SK-N-SH (cell line): Measurements from ENCODE around the gene PDE6B. TPM values are rescaled to one million over a fixed set of nuclear protein-coding genes. Genes with fewer than 3 reads are reported as not detected.

Source experiments
- CTCF ChIA-PET: fragments of 300-600, 350-600 bp; formaldehyde crosslinking; extraction: SDS; loops from one replicate; lab custom pipeline; 2021; lab: Yijun Ruan, JAX
- POLR2A ChIA-PET: fragments of 350-600 bp; sonication (Branson Sonifier 250); formaldehyde crosslinking; extraction: SDS; loops from one replicate; lab custom pipeline; 2020; ENCODE audit warnings: antibody characterized with exemption, inconsistent platforms; lab: Yijun Ruan, JAX
- DNase-seq: peaks from one replicate; pipeline ENCODE4 v3.0.0; 2012
- H2AFZ ChIP-seq: fragments of 200-600 bp; sonication (generic); 2 replicates; pipeline ENCODE4 v1.8.1; 2016; ENCODE audit warnings: antibody characterized with exemption, mild to moderate bottlenecking, low read depth
- H3F3A ChIP-seq: fragments of 200-600 bp; sonication (generic); replicated peaks from 2 replicates; pipeline ENCODE3; 2016; ENCODE audit warnings: antibody characterized with exemption, mild to moderate bottlenecking; ENCODE audit not compliant: insufficient read depth
- H3K27ac ChIP-seq, 2 experiments: fragments of 200-500 bp in 1 of 2; fragments of 200-600 bp in 1 of 2; sonication (Bioruptor generic) in 1 of 2; sonication (generic), shearing (Covaris generic) in 1 of 2; 2 replicates each; pipeline versions ENCODE4 v1.5.1 to v1.6.1; 2014 to 2016; ENCODE audit warnings: low read depth in 2 of 2, inconsistent platforms in 1 of 2, low read length in 1 of 2, mild to moderate bottlenecking in 1 of 2, mixed read lengths in 1 of 2
- H3K27me3 ChIP-seq: fragments of 200-600 bp; sonication (generic), shearing (Covaris generic); 2 replicates; pipeline ENCODE4 v1.6.1; 2016; ENCODE audit warnings: mixed run types; ENCODE audit not compliant: insufficient read depth
- H3K36me3 ChIP-seq, 2 experiments: fragments of 200-500 bp in 1 of 2; fragments of 200-600 bp in 1 of 2; sonication (Bioruptor generic) in 1 of 2; sonication (generic) in 1 of 2; replicated peaks in 1 of 2; 2 replicates each; pipeline versions ENCODE3 to v1.5.1; 2014 to 2016; ENCODE audit warnings: low read length in 1 of 2, mild to moderate bottlenecking in 1 of 2; ENCODE audit not compliant: insufficient read depth in 2 of 2, control insufficient read depth in 1 of 2
- H3K4me1 ChIP-seq, 2 experiments: fragments of 200-500 bp in 1 of 2; fragments of 200-600 bp in 1 of 2; sonication (Bioruptor generic) in 1 of 2; sonication (generic), shearing (Covaris generic) in 1 of 2; 2 replicates each; pipeline versions ENCODE4 v1.5.1 to v1.6.1; 2014 to 2016; ENCODE audit warnings: low read depth in 1 of 2, low read length in 1 of 2, mixed run types in 1 of 2; ENCODE audit not compliant: insufficient read depth in 2 of 2, control insufficient read depth in 1 of 2
- H3K4me2 ChIP-seq: fragments of 200-600 bp; sonication (generic), shearing (Covaris generic); 2 replicates; pipeline ENCODE4 v1.6.1; 2017; ENCODE audit warnings: mixed run types
- H3K4me3 ChIP-seq, 2 experiments: fragments of 200-500 bp in 1 of 2; fragments of 200-600 bp in 1 of 2; sonication (Bioruptor generic) in 1 of 2; sonication (generic), shearing (Covaris generic) in 1 of 2; 2 replicates each; pipeline versions ENCODE4 v1.5.1 to v1.8.1; 2014 to 2016; ENCODE audit warnings: low read depth in 2 of 2, inconsistent platforms in 1 of 2, low read length in 1 of 2, mild to moderate bottlenecking in 1 of 2, mixed read lengths in 1 of 2, moderate library complexity in 1 of 2
- H3K79me2 ChIP-seq: fragments of 200-600 bp; sonication (generic); 2 replicates; pipeline ENCODE4 v1.8.1; 2017; ENCODE audit warnings: mild to moderate bottlenecking; ENCODE audit not compliant: insufficient read depth
- H3K9ac ChIP-seq: fragments of 200-600 bp; sonication (generic); 2 replicates; pipeline ENCODE4 v1.6.1; 2017; ENCODE audit warnings: mixed run types
- H3K9me2 ChIP-seq: fragments of 200-600 bp; sonication (generic); 2 replicates; pipeline ENCODE4 v1.6.1; 2017; ENCODE audit warnings: mixed run types
- H3K9me3 ChIP-seq: fragments of 200-600 bp; sonication (generic); 2 replicates; pipeline ENCODE4 v1.6.1; 2017; ENCODE audit warnings: mixed run types, mild to moderate bottlenecking, moderate library complexity
- H4K20me1 ChIP-seq: fragments of 200-600 bp; sonication (generic); 2 replicates; pipeline ENCODE4 v1.6.1; 2017; ENCODE audit warnings: mild to moderate bottlenecking, mixed run types; ENCODE audit not compliant: insufficient read depth
- CHD2 ChIP-seq: fragments of 150-350 bp; IDR thresholded peaks from 2 replicates; pipeline ENCODE4 v1.6.1; 2018; ENCODE audit warnings: low read length; ENCODE audit not compliant: partially characterized antibody
- FOSL2 ChIP-seq: IDR thresholded peaks from 2 replicates; pipeline ENCODE4 v1.4.0; 2012; ENCODE audit warnings: low read depth, mild to moderate bottlenecking, moderate library complexity, borderline replicate concordance
- FOXJ3 ChIP-seq: sonication (generic); formaldehyde crosslinking; IDR thresholded peaks from 2 replicates; pipeline ENCODE4 v1.5.1; 2020; ENCODE audit warnings: mild to moderate bottlenecking, missing genetic modification reagents
- JUND ChIP-seq: IDR thresholded peaks from 2 replicates; pipeline ENCODE4 v1.4.0; 2012
- MXI1 ChIP-seq: IDR thresholded peaks from 2 replicates; pipeline ENCODE4 v1.6.1; 2012; ENCODE audit warnings: mild to moderate bottlenecking, low read depth, low read length, improper control_type of control experiment
- TCF12 ChIP-seq: IDR thresholded peaks from 2 replicates; pipeline ENCODE4 v1.4.0; 2012
- WGBS: methylation state at CpG from one replicate; pipeline ENCODE4 v1.1.6; 2017; ENCODE audit warnings: low lambda C conversion rate; 5-methylcytosine and 5-hydroxymethylcytosine counted together
- polyA plus RNA-seq, 3 experiments: library from polyadenylated mRNA; depleted of rRNA; stranded (reverse); fragments of >200 nt; gene quantifications; 2 replicates each; pipeline ENCODE4 v1.2.3, GENCODE V29; 2012
- TF ChIP-seq, protein P1 (sequence below): IDR thresholded peaks from 2 replicates; pipeline ENCODE4; 2012
- TF ChIP-seq, protein P2 (sequence below): IDR thresholded peaks from 2 replicates; pipeline ENCODE4 v1.4.0; 2012; ENCODE audit warnings: low read depth, borderline replicate concordance

The PDE6B gene
- polyA plus RNA-seq, 1 of the 3 experiments (the other 2 are of a cell fraction) = 1.2 TPM

DNA sequence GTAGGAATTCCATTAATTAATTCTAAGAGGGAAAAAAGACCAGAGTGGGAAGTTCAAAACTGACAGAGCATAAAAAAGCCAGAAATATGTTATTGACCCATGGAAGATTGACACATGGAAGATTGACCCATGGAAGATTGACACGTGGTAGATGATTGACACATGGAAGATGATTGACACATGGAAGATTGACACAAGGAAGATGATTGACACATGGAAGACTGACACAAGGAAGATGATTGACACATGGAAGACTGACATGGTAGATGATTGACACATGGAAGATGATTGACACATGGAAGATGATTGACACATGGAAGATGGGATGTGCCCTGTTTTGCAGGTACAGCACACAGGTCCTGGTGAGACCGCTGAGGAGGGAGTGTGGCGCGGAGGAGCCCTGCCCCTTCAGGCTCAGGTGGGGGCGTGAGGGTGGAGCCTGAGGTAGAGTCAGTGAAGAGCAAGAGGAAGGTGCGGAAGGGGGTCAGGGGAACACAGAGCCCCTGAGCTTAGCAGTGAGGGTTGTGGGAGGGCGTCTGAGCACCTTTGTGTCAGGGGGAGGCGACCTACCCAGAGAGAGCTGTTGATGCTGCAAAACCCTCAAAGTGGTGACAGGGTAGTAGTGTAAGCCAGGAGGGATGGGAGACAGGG lies 15.8 kb upstream of the PDE6B start:
- DNase-seq = no peak
- Histone ChIP-seq H3F3A (no peaks in the 10 kb centered on the region), H3K79me2 (no peaks in the 10 kb centered on the region), H3K27me3 (peaks cover 7% of the 10 kb centered on the region), H2AFZ (no peak overlapping the region), H3K9me2 (no peaks in the 10 kb centered on the region), H4K20me1 (no peaks in the 10 kb centered on the region), H3K4me1 (peaks cover 0 to 6% of the 10 kb centered on the region in 2 experiments; a peak in 1 of 4 replicates), H3K4me3 (no peak overlapping the region), H3K36me3 (no peaks in the 10 kb centered on the region), H3K27ac (no peak overlapping the region), H3K4me2 (no peak overlapping the region), H3K9ac (no peak overlapping the region), H3K9me3 (no peaks in the 10 kb centered on the region)
- POLR2A ChIA-PET = no interaction called here
- no peak for TF ChIP-seq JUND
- TF ChIP-seq, protein P1, sequence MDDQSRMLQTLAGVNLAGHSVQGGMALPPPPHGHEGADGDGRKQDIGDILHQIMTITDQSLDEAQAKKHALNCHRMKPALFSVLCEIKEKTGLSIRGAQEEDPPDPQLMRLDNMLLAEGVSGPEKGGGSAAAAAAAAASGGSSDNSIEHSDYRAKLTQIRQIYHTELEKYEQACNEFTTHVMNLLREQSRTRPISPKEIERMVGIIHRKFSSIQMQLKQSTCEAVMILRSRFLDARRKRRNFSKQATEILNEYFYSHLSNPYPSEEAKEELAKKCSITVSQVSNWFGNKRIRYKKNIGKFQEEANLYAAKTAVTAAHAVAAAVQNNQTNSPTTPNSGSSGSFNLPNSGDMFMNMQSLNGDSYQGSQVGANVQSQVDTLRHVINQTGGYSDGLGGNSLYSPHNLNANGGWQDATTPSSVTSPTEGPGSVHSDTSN = peak; percentile 32; the same call in 1 of the 2 replicates
- WGBS = 59% methylated on average over 8 of the region's 8 CpGs
- CTCF ChIA-PET = interaction anchor here (0.6 kb wide), 1 partner anchor 580 kb away, joined by 3 read pairs; no protein-coding TSS in a partner anchor

DNA sequence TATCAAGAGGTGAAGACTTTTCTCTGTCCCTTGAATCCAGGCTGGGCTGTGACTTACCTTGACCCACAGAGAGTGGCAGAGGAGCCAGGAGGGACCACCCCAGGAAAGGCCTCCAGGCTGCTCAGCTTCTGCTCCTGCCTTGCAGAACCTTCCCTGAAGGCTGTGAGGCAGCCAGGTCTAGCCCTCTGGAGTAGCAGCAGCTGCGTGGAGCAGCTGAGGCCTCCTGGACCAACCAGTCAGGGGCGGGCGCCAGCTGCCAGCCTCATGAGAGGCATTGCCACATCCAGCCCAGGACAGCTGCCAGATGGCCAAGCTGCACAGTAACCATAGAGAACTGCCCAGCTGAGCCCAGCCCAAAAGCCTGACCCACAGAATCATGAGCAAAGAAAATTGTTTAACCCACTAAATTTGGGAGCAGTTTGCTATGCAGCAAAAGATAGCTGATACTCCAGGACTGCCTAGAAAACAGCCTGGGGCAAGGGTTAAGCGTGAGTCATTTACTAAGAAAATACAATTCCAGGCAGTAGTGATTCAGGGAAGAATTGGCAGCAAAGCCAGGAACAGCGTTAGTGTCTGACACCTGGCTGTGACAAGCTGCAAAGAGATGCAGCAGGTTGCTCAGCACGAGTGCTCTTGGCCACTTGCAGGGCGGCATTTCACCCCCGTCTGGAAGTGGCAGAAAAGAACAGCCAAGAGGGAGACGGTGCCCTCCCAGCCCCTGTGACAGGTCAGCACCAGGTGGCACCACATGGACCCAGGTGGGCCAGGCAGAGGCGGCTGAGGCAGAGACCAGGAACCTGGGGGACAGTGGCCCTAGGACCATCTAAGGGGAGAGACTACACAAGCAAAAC lies 14.7 kb upstream of the PDE6B start:
- no peak overlapping the region for H3K9ac ChIP-seq
- 0% methylated on average over 2 of the region's 10 CpGs for WGBS
- H3K27me3 ChIP-seq = peaks cover 7% of the 10 kb centered on the region
- H3K27ac ChIP-seq = no peak overlapping the region
- ChIA-PET CTCF (interaction anchor here (1.1 kb wide), 1 partner anchor 131 kb away, joined by 3 read pairs; no protein-coding TSS in a partner anchor), POLR2A (no interaction called here)
- H3K4me3 ChIP-seq = no peak overlapping the region
- no peaks in the 10 kb centered on the region for H3K9me2 ChIP-seq
- H3K9me3 ChIP-seq = no peaks in the 10 kb centered on the region
- H4K20me1 ChIP-seq = no peaks in the 10 kb centered on the region
- H3K4me2 ChIP-seq = no peak overlapping the region
- H3K79me2 ChIP-seq = no peaks in the 10 kb centered on the region
- H3F3A ChIP-seq = no peaks in the 10 kb centered on the region
- H3K4me1 ChIP-seq = peaks cover 0 to 6% of the 10 kb centered on the region in 2 experiments; a peak in 1 of 4 replicates
- TF ChIP-seq FOSL2 (peak; percentile 30; the same call in 1 of the 2 replicates), TCF12 (no peak; the same call in 1 of the 2 replicates), FOXJ3 (CRISPR knock-in tag) (no peak), MXI1 (no peak), CHD2 (no peak)
- TF ChIP-seq, protein P2, sequence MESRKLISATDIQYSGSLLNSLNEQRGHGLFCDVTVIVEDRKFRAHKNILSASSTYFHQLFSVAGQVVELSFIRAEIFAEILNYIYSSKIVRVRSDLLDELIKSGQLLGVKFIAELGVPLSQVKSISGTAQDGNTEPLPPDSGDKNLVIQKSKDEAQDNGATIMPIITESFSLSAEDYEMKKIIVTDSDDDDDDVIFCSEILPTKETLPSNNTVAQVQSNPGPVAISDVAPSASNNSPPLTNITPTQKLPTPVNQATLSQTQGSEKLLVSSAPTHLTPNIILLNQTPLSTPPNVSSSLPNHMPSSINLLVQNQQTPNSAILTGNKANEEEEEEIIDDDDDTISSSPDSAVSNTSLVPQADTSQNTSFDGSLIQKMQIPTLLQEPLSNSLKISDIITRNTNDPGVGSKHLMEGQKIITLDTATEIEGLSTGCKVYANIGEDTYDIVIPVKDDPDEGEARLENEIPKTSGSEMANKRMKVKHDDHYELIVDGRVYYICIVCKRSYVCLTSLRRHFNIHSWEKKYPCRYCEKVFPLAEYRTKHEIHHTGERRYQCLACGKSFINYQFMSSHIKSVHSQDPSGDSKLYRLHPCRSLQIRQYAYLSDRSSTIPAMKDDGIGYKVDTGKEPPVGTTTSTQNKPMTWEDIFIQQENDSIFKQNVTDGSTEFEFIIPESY = no peak
- TF ChIP-seq, all 33 proteins: peak for 1
- Histone ChIP-seq H2AFZ (no peak overlapping the region), H3K36me3 (no peaks in the 10 kb centered on the region)
- no peak for DNase-seq
